ENCODE measurements around the gene KRCC1. TPM values are rescaled to one million over a fixed set of nuclear protein-coding genes. Genes with fewer than 3 reads are reported as not detected.

KRCC1 gene
- total and polyA plus RNA-seq, 9 of the 15 experiments (the other 6 are each of a cell fraction or from before 2014, with no cell fraction given): 1.9 to 6.0 (median 2.2) TPM

DNA sequence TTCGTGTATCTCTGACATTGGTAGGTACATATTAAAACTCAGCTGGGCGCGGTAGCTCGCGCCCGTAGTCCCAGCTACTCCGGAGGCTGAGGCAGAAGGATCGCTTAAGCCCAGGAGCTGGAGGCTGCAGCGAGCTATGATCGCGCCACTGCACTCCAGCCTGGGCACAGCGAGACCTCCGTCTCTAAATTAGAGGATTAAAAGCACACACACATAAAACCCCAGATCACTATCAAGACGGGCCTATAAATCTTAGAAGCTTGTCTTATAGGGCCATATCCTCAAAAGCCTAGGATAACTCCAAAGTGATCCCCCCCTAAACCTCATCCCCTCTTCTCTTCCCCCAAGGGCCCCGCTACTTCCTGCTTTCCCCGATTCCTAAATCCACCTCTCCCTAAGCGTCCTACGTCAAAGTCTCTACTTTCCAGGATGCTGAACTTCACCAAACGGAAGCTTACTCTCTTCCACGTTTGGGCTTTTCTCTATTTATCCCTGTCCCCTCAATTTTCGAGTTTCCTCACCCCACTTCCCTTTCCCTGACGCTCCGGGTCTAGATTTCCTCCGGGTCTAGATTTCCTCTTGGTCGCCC is 707 bp downstream of the KRCC1 start (continued):
- TF ChIP-seq MXI1 (IDR thresholded peaks at IDR 0.05; ENCODE audit: low read depth, low read length) (no peak), FOXJ2 (tag; IDR thresholded peaks at IDR 0.05) (0 out of 2 replicates have a peak, but pooled peaks have one; percentile 5), NFE2L1 (tag; IDR thresholded peaks at IDR 0.05; ENCODE audit: borderline replicate concordance, low read depth) (no peak), NFRKB (IDR thresholded peaks at IDR 0.05; ENCODE audit: low read depth) (peak; percentile 48; the same call in 1 of the 2 replicates), ZNF699 (CRISPR knock-in tag; IDR thresholded peaks at IDR 0.05; ENCODE audit: insufficient replicate concordance) (no peak), GABPB1 (CRISPR knock-in tag; IDR thresholded peaks at IDR 0.05) (no peak), ELF1 (tag; IDR thresholded peaks at IDR 0.05) (no peak; the same call in 1 of the 2 replicates), ZNF282 (CRISPR knock-in tag; IDR thresholded peaks at IDR 0.05) (no peak), CBFB (CRISPR knock-in tag; IDR thresholded peaks at IDR 0.05) (no peak), MTA2 (IDR thresholded peaks at IDR 0.05; ENCODE audit: low read depth) (no peak), KLF16 (IDR thresholded peaks at IDR 0.05) (no peak), BRD4 (IDR thresholded peaks at IDR 0.05) (no peak), PKNOX1 (IDR thresholded peaks at IDR 0.05) (no peak), MEIS2 (IDR thresholded peaks at IDR 0.05; ENCODE audit: partially characterized antibody) (peak; percentile 43), THRA (IDR thresholded peaks at IDR 0.05) (no peak), POLR2G (IDR thresholded peaks at IDR 0.05; ENCODE audit: low read depth, low read length) (no peak), ZNF311 (CRISPR knock-in tag; IDR thresholded peaks at IDR 0.05) (no peak), NR2C1 (IDR thresholded peaks at IDR 0.05) (no peak), NR2C1 (tag; IDR thresholded peaks at IDR 0.05) (0 out of 2 replicates have a peak, but pooled peaks have one; percentile 8), USF2 (CRISPR knock-in tag; IDR thresholded peaks at IDR 0.05) (no peak), TFAP4 (CRISPR knock-in tag; IDR thresholded peaks at IDR 0.05; ENCODE audit: borderline replicate concordance) (no peak; the same call in 1 of the 2 replicates), TAL1 (IDR thresholded peaks at IDR 0.05) (no peak; the same call in 1 of the 2 replicates)
- TF ChIP-seq, protein P1, sequence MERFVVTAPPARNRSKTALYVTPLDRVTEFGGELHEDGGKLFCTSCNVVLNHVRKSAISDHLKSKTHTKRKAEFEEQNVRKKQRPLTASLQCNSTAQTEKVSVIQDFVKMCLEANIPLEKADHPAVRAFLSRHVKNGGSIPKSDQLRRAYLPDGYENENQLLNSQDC (CRISPR knock-in tag; IDR thresholded peaks at IDR 0.05): no peak
- TF ChIP-seq, protein P2, sequence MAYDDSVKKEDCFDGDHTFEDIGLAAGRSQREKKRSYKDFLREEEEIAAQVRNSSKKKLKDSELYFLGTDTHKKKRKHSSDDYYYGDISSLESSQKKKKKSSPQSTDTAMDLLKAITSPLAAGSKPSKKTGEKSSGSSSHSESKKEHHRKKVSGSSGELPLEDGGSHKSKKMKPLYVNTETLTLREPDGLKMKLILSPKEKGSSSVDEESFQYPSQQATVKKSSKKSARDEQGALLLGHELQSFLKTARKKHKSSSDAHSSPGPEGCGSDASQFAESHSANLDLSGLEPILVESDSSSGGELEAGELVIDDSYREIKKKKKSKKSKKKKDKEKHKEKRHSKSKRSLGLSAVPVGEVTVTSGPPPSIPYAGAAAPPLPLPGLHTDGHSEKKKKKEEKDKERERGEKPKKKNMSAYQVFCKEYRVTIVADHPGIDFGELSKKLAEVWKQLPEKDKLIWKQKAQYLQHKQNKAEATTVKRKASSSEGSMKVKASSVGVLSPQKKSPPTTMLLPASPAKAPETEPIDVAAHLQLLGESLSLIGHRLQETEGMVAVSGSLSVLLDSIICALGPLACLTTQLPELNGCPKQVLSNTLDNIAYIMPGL (CRISPR knock-in tag; IDR thresholded peaks at IDR 0.05): no peak
